Iris pigment epithelial cell (primary cell): ENCODE measurements around the gene RAB11FIP4.
A peak's percentile ranks its signal among the peaks of the same experiment; 100 is the strongest.
"Not testable (repeated sequence)": the region's sequence is repeated elsewhere in the genome, so short reads cannot be mapped to it uniquely, and the experiment has no call there.

Experiments used
- DNase-seq: peaks from one replicate; pipeline ENCODE4 v3.0.0-alpha.2; 2011; ENCODE audit warnings: low read depth

Gene RAB11FIP4

GRCh38 chr17:31391496-31391949 is at the start of gene RAB11FIP4:
TSS of gene RAB11FIP4 (plus strand) at chr17:31391675. CDS start at chr17:31391853, 178 bp downstream.
- no peak for DNase-seq

- not testable (repeated sequence) for DNase-seq
These were observed 46.2 kb upstream of the RAB11FIP4 start for GRCh38 chr17:31345191-31345747.

- DNase-seq = no peak
These were observed 42.0 kb upstream of the RAB11FIP4 start for GRCh38 chr17:31349454-31349853.

- no peak for DNase-seq
These were observed 35.5 kb upstream of the RAB11FIP4 start for GRCh38 chr17:31355935-31356334.

GRCh38 chr17:31357091-31357490 is 34.4 kb upstream of the RAB11FIP4 start:
- DNase-seq = peak; percentile 15

GRCh38 chr17:31357839-31358394 is 33.6 kb upstream of the RAB11FIP4 start:
- DNase-seq = peak; percentile 18

GRCh38 chr17:31364012-31364411 is 27.5 kb upstream of the RAB11FIP4 start:
- no peak for DNase-seq

GRCh38 chr17:31366088-31366487 is 25.4 kb upstream of the RAB11FIP4 start:
- DNase-seq = no peak

GRCh38 chr17:31369266-31369665 is 22.2 kb upstream of the RAB11FIP4 start:
- DNase-seq = peak; percentile 54

GRCh38 chr17:31371511-31372097 is 19.9 kb upstream of the RAB11FIP4 start:
- peak; percentile 88 for DNase-seq

GRCh38 chr17:31373150-31374093 is 18.1 kb upstream of the RAB11FIP4 start:
- peak; percentile 73 for DNase-seq

- DNase-seq = no peak
These were observed 17.4 kb upstream of the RAB11FIP4 start for GRCh38 chr17:31374094-31374447.

GRCh38 chr17:31374503-31374902 is 17.0 kb upstream of the RAB11FIP4 start:
- DNase-seq = no peak

- DNase-seq = no peak
These were observed 12.8 kb upstream of the RAB11FIP4 start for GRCh38 chr17:31378638-31379037.

- DNase-seq = no peak
These were observed 11.8 kb upstream of the RAB11FIP4 start for GRCh38 chr17:31379597-31380205.

- no peak for DNase-seq
These were observed 10.3 kb upstream of the RAB11FIP4 start for GRCh38 chr17:31381165-31381668.

- DNase-seq = not testable (repeated sequence)
These were observed 8.7 kb upstream of the RAB11FIP4 start for GRCh38 chr17:31382668-31383275.

- not testable (repeated sequence) for DNase-seq
These were observed 8.0 kb upstream of the RAB11FIP4 start for GRCh38 chr17:31383488-31383887.

GRCh38 chr17:31385428-31386285 is 5.8 kb upstream of the RAB11FIP4 start:
- DNase-seq = no peak

GRCh38 chr17:31386542-31387075 is 4.9 kb upstream of the RAB11FIP4 start:
- no peak for DNase-seq
